Measurements from ENCODE around the gene EVC2. TPM values are rescaled to one million over a fixed set of nuclear protein-coding genes. Genes with fewer than 3 reads are reported as not detected.

Gene EVC2
- total RNA-seq, 3 donors from 2014 or later (not counting 1 experiment from before 2014, with no cell fraction given): 0.20 to 2.6 (median 1.5) TPM

DNA sequence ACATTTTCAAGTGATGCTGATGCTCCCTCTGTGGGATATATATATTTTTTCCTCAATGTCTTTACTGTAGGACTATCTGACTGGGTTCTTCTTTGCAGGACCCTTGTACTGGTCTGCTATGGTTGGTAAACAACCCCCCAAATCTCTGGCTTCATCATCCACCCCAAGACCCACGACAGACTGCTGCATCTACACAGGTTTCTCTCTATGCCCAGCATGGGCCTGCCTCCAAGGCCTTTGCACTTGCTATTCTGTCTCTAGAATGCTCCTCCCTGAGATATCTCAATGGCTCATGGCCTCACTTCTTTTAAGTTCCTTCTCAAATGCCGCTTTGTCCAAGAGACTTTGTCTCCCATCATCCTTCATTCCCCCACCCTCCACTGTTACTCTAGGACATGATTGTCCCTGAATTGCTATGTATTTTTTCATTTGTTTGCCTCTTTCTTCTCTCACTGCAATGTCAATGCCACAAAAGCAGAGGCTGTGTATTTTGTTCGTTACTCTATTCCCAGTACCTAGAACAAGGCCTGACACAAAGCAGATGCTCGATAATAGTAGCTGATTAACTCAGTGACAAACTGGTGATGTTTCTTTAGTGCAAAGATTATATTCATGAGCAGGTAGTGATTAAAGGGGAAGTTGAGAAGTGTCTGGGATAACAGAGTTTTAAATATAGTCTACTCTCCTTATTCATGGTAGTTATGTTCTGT, 9.2 kb upstream of the EVC2 start:
- peaks cover 3% of the 10 kb centered on the region for H3K9me3 ChIP-seq (ENCODE audit: control insufficient read depth, insufficient read depth, low read length)
- intact Hi-C loops (cut with micrococcal nuclease): no loop called here
- ATAC-seq (no peak), DNase-seq (no peak)
- H3K4me1 ChIP-seq (ENCODE audit: control insufficient read depth, insufficient read depth, low read length): no peaks in the 10 kb centered on the region
- H3K36me3 ChIP-seq (ENCODE audit: control insufficient read depth, insufficient read depth, low read length): no peaks in the 10 kb centered on the region
- H3K4me1 Mint-ChIP-seq: no peaks in the 10 kb centered on the region
- no peak overlapping the region for H3K27ac Mint-ChIP-seq
- H3K36me3 Mint-ChIP-seq: no peaks in the 10 kb centered on the region
- TF ChIP-seq, protein P1, sequence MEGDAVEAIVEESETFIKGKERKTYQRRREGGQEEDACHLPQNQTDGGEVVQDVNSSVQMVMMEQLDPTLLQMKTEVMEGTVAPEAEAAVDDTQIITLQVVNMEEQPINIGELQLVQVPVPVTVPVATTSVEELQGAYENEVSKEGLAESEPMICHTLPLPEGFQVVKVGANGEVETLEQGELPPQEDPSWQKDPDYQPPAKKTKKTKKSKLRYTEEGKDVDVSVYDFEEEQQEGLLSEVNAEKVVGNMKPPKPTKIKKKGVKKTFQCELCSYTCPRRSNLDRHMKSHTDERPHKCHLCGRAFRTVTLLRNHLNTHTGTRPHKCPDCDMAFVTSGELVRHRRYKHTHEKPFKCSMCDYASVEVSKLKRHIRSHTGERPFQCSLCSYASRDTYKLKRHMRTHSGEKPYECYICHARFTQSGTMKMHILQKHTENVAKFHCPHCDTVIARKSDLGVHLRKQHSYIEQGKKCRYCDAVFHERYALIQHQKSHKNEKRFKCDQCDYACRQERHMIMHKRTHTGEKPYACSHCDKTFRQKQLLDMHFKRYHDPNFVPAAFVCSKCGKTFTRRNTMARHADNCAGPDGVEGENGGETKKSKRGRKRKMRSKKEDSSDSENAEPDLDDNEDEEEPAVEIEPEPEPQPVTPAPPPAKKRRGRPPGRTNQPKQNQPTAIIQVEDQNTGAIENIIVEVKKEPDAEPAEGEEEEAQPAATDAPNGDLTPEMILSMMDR (IDR thresholded peaks at IDR 0.05): no peak
- no peaks in the 10 kb centered on the region for H3K9me3 Mint-ChIP-seq
- H3K27me3 ChIP-seq (ENCODE audit: control insufficient read depth, insufficient read depth, low read length): no peaks in the 10 kb centered on the region
- peaks cover 19 to 41% of the 10 kb centered on the region in 2 donors for H3K27me3 Mint-ChIP-seq (ENCODE audit: low read depth in 2 of 2)
- 76% methylated on average over 4 of the region's 4 CpGs for WGBS (ENCODE audit: insufficient coverage)
- H3K4me3 ChIP-seq (ENCODE audit: low read length): no peak overlapping the region
- H3K27ac ChIP-seq (ENCODE audit: low read length): no peak overlapping the region
- no peak overlapping the region for H3K4me3 Mint-ChIP-seq

DNA sequence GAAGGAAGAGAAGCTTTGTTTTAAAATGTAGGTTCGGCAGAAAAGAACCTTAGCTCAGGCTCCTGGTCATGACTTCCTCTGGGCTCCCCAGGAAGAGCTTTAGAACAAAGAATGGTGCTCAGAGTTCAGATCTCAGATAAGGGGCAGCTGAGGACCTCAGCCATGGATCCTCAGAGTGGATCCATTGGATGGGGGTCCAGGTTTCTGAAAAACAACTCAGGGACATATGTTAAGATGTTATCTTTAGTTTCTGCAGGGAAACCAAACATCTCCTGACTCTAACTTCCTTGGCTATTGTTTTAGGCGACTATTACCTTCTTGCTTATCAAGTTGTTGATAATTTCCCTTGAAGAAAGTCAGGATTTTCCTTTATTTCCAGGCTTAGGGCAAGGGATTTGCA, 8.0 kb upstream of the EVC2 start:
- H3K27me3 Mint-ChIP-seq (ENCODE audit: low read depth in 2 of 2): peaks cover 29 to 52% of the 10 kb centered on the region in 2 donors
- H3K36me3 ChIP-seq (ENCODE audit: control insufficient read depth, insufficient read depth, low read length): no peaks in the 10 kb centered on the region

DNA sequence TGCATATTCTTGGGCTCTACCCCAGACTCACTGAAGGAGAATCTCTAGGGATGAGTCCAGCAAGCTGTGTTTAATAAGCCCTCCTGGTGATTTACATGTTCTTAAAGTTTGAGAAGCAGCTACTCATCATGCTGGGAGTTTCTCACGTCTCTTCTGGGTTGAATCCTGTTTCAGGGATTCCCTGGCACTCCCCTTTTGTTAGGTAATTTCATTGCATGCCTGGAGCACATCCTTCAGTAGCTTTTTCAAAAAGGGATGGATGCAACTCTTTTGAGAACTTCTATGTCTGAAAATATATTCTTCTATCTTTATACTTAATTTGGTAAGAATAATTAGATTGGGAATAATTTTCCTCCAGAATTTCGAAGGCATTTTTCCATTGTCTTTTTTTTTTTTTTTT, 7.0 kb upstream of the EVC2 start:
- no peak overlapping the region for H3K27ac ChIP-seq (ENCODE audit: low read length)
- H3K27me3 Mint-ChIP-seq (ENCODE audit: low read depth in 2 of 2): peaks cover 34 to 58% of the 10 kb centered on the region in 2 donors
- ATAC-seq (no peak), DNase-seq (no peak)
- no peak overlapping the region for H3K4me3 Mint-ChIP-seq
- H3K9me3 ChIP-seq (ENCODE audit: control insufficient read depth, insufficient read depth, low read length): peaks cover 3% of the 10 kb centered on the region
- no peaks in the 10 kb centered on the region for H3K36me3 ChIP-seq (ENCODE audit: control insufficient read depth, insufficient read depth, low read length)
- no peak overlapping the region for H3K4me3 ChIP-seq (ENCODE audit: low read length)
- H3K9me3 Mint-ChIP-seq: no peaks in the 10 kb centered on the region
- no peaks in the 10 kb centered on the region for H3K36me3 Mint-ChIP-seq
- WGBS (ENCODE audit: insufficient coverage): 0% methylated on average over 1 of the region's 2 CpGs
- H3K27ac Mint-ChIP-seq: no peak overlapping the region
- H3K4me1 Mint-ChIP-seq: peaks cover 0 to 6% of the 10 kb centered on the region in 2 donors
- peaks cover 4% of the 10 kb centered on the region for H3K4me1 ChIP-seq (ENCODE audit: control insufficient read depth, insufficient read depth, low read length)
- TF ChIP-seq, protein P1 (IDR thresholded peaks at IDR 0.05): no peak
- intact Hi-C loops (cut with micrococcal nuclease): no loop called here
- H3K27me3 ChIP-seq (ENCODE audit: control insufficient read depth, insufficient read depth, low read length): no peaks in the 10 kb centered on the region

More for the DNA sequence above, 8.0 kb upstream of the EVC2 start:
- TF ChIP-seq, protein P1 (IDR thresholded peaks at IDR 0.05): no peak
- intact Hi-C loops (cut with micrococcal nuclease): no loop called here
- DNase-seq (no peak), ATAC-seq (no peak)
- WGBS (ENCODE audit: insufficient coverage): 77% methylated on average over 2 of the region's 2 CpGs
- no peak overlapping the region for H3K4me3 ChIP-seq (ENCODE audit: low read length)
- H3K4me1 ChIP-seq (ENCODE audit: control insufficient read depth, insufficient read depth, low read length): no peaks in the 10 kb centered on the region
- H3K27me3 ChIP-seq (ENCODE audit: control insufficient read depth, insufficient read depth, low read length): no peaks in the 10 kb centered on the region
- H3K9me3 Mint-ChIP-seq: no peaks in the 10 kb centered on the region
- H3K9me3 ChIP-seq (ENCODE audit: control insufficient read depth, insufficient read depth, low read length): peaks cover 3% of the 10 kb centered on the region
- H3K4me1 Mint-ChIP-seq: no peaks in the 10 kb centered on the region
- no peak overlapping the region for H3K4me3 Mint-ChIP-seq
- H3K27ac Mint-ChIP-seq: no peak overlapping the region
- no peaks in the 10 kb centered on the region for H3K36me3 Mint-ChIP-seq
- H3K27ac ChIP-seq (ENCODE audit: low read length): no peak overlapping the region

GRCh38 chr4:5713861-5714260, 5.5 kb upstream of the EVC2 start:
- intact Hi-C loops (cut with micrococcal nuclease): no loop called here
- Mint-ChIP-seq H3K4me3 (no peak overlapping the region), H3K36me3 (no peaks in the 10 kb centered on the region), H3K27ac (no peak overlapping the region), H3K27me3 (ENCODE audit: low read depth in 2 of 2) (peaks cover 38 to 65% of the 10 kb centered on the region in 2 donors), H3K4me1 (peaks cover 0 to 7% of the 10 kb centered on the region in 2 donors), H3K9me3 (no peaks in the 10 kb centered on the region)
- ATAC-seq (no peak), DNase-seq (no peak)
- Histone ChIP-seq H3K9me3 (ENCODE audit: control insufficient read depth, insufficient read depth, low read length) (peaks cover 3% of the 10 kb centered on the region), H3K4me3 (ENCODE audit: low read length) (no peak overlapping the region), H3K36me3 (ENCODE audit: control insufficient read depth, insufficient read depth, low read length) (no peaks in the 10 kb centered on the region), H3K27ac (ENCODE audit: low read length) (no peak overlapping the region), H3K4me1 (ENCODE audit: control insufficient read depth, insufficient read depth, low read length) (peaks cover 4% of the 10 kb centered on the region), H3K27me3 (ENCODE audit: control insufficient read depth, insufficient read depth, low read length) (peaks cover 2% of the 10 kb centered on the region)
- 79% methylated on average over 6 of the region's 6 CpGs for WGBS (ENCODE audit: insufficient coverage)
- TF ChIP-seq, protein P1 (IDR thresholded peaks at IDR 0.05): no peak
